ENCODE data around the gene PRPF18. TPM values are rescaled to one million over a fixed set of nuclear protein-coding genes. Genes with fewer than 3 reads are reported as not detected.

The PRPF18 gene
- total and polyA plus RNA-seq, 2 donors (not counting 1 experiment from before 2014, with no cell fraction given): 12.2 to 28.9 TPM

DNA sequence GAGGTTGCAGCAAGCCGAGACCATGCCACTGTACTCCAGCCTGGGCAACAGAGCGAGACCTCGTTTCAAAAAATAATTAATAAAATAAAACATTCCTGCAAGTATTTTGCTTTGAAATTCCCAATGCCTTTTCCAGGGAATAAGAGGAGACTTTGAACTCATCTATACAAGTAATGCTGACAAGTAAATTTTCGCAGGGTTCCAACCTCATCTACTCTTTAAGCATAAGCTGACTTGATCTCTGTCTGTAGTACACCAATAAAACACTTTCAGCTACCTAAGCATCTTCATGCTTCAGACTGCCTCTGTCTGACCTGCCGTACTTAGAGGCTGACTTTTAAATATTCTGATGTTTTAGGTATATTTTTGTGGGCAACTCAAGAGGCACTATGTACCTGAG is 44.2 kb upstream of the PRPF18 start:
- H3K27ac Mint-ChIP-seq: no peak overlapping the region
- H3K4me3 Mint-ChIP-seq: no peak overlapping the region
- Histone ChIP-seq H3K9me3 (ENCODE audit: control extremely low read depth in 1 of 3, control insufficient read depth in 2 of 3, insufficient read depth in 1 of 3, low read length in 2 of 3) (no peaks in the 10 kb centered on the region), H3K27ac (ENCODE audit: low read length in 2 of 2) (no peak overlapping the region), H3K4me3 (ENCODE audit: control extremely low read depth in 1 of 5, extremely low read depth in 1 of 5, insufficient read depth in 1 of 5, low read depth in 2 of 5, low read length in 4 of 5) (no peak overlapping the region), H3K4me2 (replicated peaks; ENCODE audit: low read depth, low read length, poor library complexity, severe bottlenecking) (no peak overlapping the region), H3K36me3 (replicated peaks in 1 of 2; ENCODE audit: control extremely low read depth in 1 of 2, control insufficient read depth in 1 of 2, extremely low read depth in 1 of 2, insufficient read depth in 2 of 2, low read length in 1 of 2) (no peaks in the 10 kb centered on the region), H3K79me2 (ENCODE audit: control insufficient read depth, insufficient read depth, low read length) (no peaks in the 10 kb centered on the region), H2AFZ (ENCODE audit: insufficient read depth, low read depth, low read length, poor library complexity, severe bottlenecking) (no peak overlapping the region), H4K20me1 (ENCODE audit: control insufficient read depth, insufficient read depth, low read length, poor library complexity, severe bottlenecking) (no peaks in the 10 kb centered on the region), H3K4me1 (ENCODE audit: control insufficient read depth in 2 of 2, insufficient read depth in 2 of 2, low read length in 2 of 2) (no peaks in the 10 kb centered on the region), H3K9ac (ENCODE audit: low read length) (no peak overlapping the region), H3K27me3 (replicated peaks in 1 of 4; ENCODE audit: control extremely low read depth in 1 of 4, control insufficient read depth in 3 of 4, insufficient read depth in 4 of 4, low read length in 3 of 4) (peaks cover 0 to 5% (median 3%) of the 10 kb centered on the region in 4 experiments)
- no peaks in the 10 kb centered on the region for H3K9me3 Mint-ChIP-seq (ENCODE audit: insufficient read depth)
- ChIA-PET CTCF (no interaction called here), POLR2A (no interaction called here)
- WGBS (ENCODE audit: insufficient coverage): no CpG with 5 or more reads among the region's 5 CpGs
- DNase-seq (no peak), ATAC-seq (ENCODE audit: low read depth) (no peak)
- no peaks in the 10 kb centered on the region for H3K4me1 Mint-ChIP-seq
- H3K27me3 Mint-ChIP-seq: peaks cover 62% of the 10 kb centered on the region
- TF ChIP-seq EZH2 (IDR thresholded peaks at IDR 0.05; ENCODE audit: borderline replicate concordance, insufficient read depth, low read depth, low read length, poor library complexity, severe bottlenecking): no peak
- TF ChIP-seq, protein P1, sequence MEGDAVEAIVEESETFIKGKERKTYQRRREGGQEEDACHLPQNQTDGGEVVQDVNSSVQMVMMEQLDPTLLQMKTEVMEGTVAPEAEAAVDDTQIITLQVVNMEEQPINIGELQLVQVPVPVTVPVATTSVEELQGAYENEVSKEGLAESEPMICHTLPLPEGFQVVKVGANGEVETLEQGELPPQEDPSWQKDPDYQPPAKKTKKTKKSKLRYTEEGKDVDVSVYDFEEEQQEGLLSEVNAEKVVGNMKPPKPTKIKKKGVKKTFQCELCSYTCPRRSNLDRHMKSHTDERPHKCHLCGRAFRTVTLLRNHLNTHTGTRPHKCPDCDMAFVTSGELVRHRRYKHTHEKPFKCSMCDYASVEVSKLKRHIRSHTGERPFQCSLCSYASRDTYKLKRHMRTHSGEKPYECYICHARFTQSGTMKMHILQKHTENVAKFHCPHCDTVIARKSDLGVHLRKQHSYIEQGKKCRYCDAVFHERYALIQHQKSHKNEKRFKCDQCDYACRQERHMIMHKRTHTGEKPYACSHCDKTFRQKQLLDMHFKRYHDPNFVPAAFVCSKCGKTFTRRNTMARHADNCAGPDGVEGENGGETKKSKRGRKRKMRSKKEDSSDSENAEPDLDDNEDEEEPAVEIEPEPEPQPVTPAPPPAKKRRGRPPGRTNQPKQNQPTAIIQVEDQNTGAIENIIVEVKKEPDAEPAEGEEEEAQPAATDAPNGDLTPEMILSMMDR (IDR thresholded peaks at IDR 0.05): no peak
- intact Hi-C loops (cut with micrococcal nuclease): no loop called here

DNA sequence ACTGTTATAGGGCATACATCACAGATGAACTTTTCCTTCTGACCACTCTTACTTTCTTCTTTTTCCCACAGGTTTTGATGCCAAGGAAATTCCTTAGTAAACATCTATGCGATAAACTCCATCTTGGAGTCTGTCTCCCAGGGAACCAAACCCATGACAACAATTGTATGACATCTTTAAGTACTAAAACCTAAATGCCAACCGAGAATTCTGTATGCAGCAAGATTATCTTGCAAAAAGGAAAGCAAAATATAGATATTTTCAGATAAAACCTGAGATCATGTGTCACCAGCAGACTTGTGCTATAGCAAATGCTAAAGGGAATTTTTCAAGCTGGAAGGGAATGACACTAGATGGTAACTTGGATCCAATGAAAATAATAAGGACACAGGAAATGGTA is 36.0 kb upstream of the PRPF18 start:
- DNase-seq: no peak
- Mint-ChIP-seq H3K9me3 (ENCODE audit: insufficient read depth) (peaks cover 14% of the 10 kb centered on the region), H3K27me3 (peaks cover 43% of the 10 kb centered on the region), H3K4me3 (no peak overlapping the region), H3K27ac (no peak overlapping the region), H3K4me1 (no peaks in the 10 kb centered on the region)
- ChIA-PET CTCF (no interaction called here), POLR2A (no interaction called here)
- intact Hi-C loops (cut with micrococcal nuclease): no loop called here
- no CpG with 5 or more reads among the region's 2 CpGs for WGBS (ENCODE audit: insufficient coverage)
- Histone ChIP-seq H3K4me3 (ENCODE audit: control extremely low read depth in 1 of 5, extremely low read depth in 1 of 5, insufficient read depth in 1 of 5, low read depth in 2 of 5, low read length in 4 of 5) (no peak overlapping the region), H3K79me2 (ENCODE audit: control insufficient read depth, insufficient read depth, low read length) (no peaks in the 10 kb centered on the region), H3K4me2 (replicated peaks; ENCODE audit: low read depth, low read length, poor library complexity, severe bottlenecking) (no peak overlapping the region), H3K9me3 (ENCODE audit: control extremely low read depth in 1 of 3, control insufficient read depth in 2 of 3, insufficient read depth in 1 of 3, low read length in 2 of 3) (peaks cover 0 to 7% (median 5%) of the 10 kb centered on the region in 3 donors), H3K27ac (ENCODE audit: low read length in 2 of 2) (no peak overlapping the region), H3K9ac (ENCODE audit: low read length) (no peak overlapping the region), H3K4me1 (ENCODE audit: control insufficient read depth in 2 of 2, insufficient read depth in 2 of 2, low read length in 2 of 2) (no peaks in the 10 kb centered on the region), H2AFZ (ENCODE audit: insufficient read depth, low read depth, low read length, poor library complexity, severe bottlenecking) (no peak overlapping the region), H3K27me3 (replicated peaks in 1 of 4; ENCODE audit: control extremely low read depth in 1 of 4, control insufficient read depth in 3 of 4, insufficient read depth in 4 of 4, low read length in 3 of 4) (peaks cover 0 to 6% (median 3%) of the 10 kb centered on the region in 4 experiments), H4K20me1 (ENCODE audit: control insufficient read depth, insufficient read depth, low read length, poor library complexity, severe bottlenecking) (no peaks in the 10 kb centered on the region), H3K36me3 (replicated peaks in 1 of 2; ENCODE audit: control extremely low read depth in 1 of 2, control insufficient read depth in 1 of 2, extremely low read depth in 1 of 2, insufficient read depth in 2 of 2, low read length in 1 of 2) (no peaks in the 10 kb centered on the region)
- no peak for ATAC-seq (ENCODE audit: low read depth)
- TF ChIP-seq EZH2 (IDR thresholded peaks at IDR 0.05; ENCODE audit: borderline replicate concordance, insufficient read depth, low read depth, low read length, poor library complexity, severe bottlenecking): no peak
- TF ChIP-seq, protein P1 (IDR thresholded peaks at IDR 0.05): no peak
